IPS-15b (cell line): ENCODE results near the gene CDKN2D.
"Not testable (repeated sequence)": the region's sequence is repeated elsewhere in the genome, so short reads cannot be mapped to it uniquely, and the experiment has no call there.

ENCODE experiments used
- H3K27me3 ChIP-seq: one replicate; pipeline ENCODE4 v1.6.1; 2013; ENCODE audit warnings: low read length; ENCODE audit not compliant: control insufficient read depth, insufficient read depth
- H3K36me3 ChIP-seq: one replicate; pipeline ENCODE4 v1.6.1; 2013; ENCODE audit warnings: low read length; ENCODE audit not compliant: control insufficient read depth, insufficient read depth
- H3K4me1 ChIP-seq: one replicate; pipeline ENCODE4 v1.6.1; 2013; ENCODE audit warnings: mild to moderate bottlenecking, low read length; ENCODE audit not compliant: control insufficient read depth, insufficient read depth
- H3K4me3 ChIP-seq: one replicate; pipeline ENCODE4 v1.5.1; 2013; ENCODE audit warnings: low read depth, low read length
- H3K9ac ChIP-seq: one replicate; pipeline ENCODE4 v1.6.1; 2013; ENCODE audit warnings: low read depth, mild to moderate bottlenecking, low read length
- H3K9me3 ChIP-seq: one replicate; pipeline ENCODE4 v1.6.1; 2013; ENCODE audit warnings: mild to moderate bottlenecking, low read length; ENCODE audit not compliant: control insufficient read depth, insufficient read depth

CDKN2D gene

GRCh38 chr19:10574462-10574861, 5.7 kb upstream of the CDKN2D start:
- Histone ChIP-seq H3K27me3 (no peaks in the 10 kb centered on the region), H3K36me3 (peaks cover 13% of the 10 kb centered on the region), H3K9me3 (no peaks in the 10 kb centered on the region), H3K9ac (no peak overlapping the region), H3K4me3 (no peak overlapping the region), H3K4me1 (no peaks in the 10 kb centered on the region)

- not testable (repeated sequence) for H3K4me1 ChIP-seq, H3K9me3 ChIP-seq, H3K27me3 ChIP-seq, H3K4me3 ChIP-seq, H3K9ac ChIP-seq
- peaks cover 11% of the 10 kb centered on the region for H3K36me3 ChIP-seq
Observed at GRCh38 chr19:10573793-10574192, 5.0 kb upstream of the CDKN2D start.

GRCh38 chr19:10568062-10568825, 535 bp downstream of the CDKN2D start:
- Histone ChIP-seq H3K9me3 (no peaks in the 10 kb centered on the region), H3K4me3 (peak overlapping the region; percentile 65), H3K36me3 (no peaks in the 10 kb centered on the region), H3K27me3 (peaks cover 12% of the 10 kb centered on the region), H3K9ac (no peak overlapping the region), H3K4me1 (peaks cover 4% of the 10 kb centered on the region)

- Histone ChIP-seq H3K4me1 (peaks cover 4% of the 10 kb centered on the region), H3K4me3 (peak overlapping the region; percentile 65), H3K27me3 (peaks cover 12% of the 10 kb centered on the region), H3K9ac (no peak overlapping the region), H3K9me3 (no peaks in the 10 kb centered on the region), H3K36me3 (peaks cover under 1% of the 10 kb centered on the region)
Observed at GRCh38 chr19:10567656-10568055, 1.1 kb downstream of the CDKN2D start.

GRCh38 chr19:10566658-10567410, 1.9 kb downstream of the CDKN2D start:
- Histone ChIP-seq H3K9ac (no peak overlapping the region), H3K27me3 (peaks cover 12% of the 10 kb centered on the region), H3K9me3 (no peaks in the 10 kb centered on the region), H3K4me1 (peaks cover 4% of the 10 kb centered on the region), H3K36me3 (peaks cover 5% of the 10 kb centered on the region), H3K4me3 (no peak overlapping the region)

- Histone ChIP-seq H3K4me1 (peaks cover 4% of the 10 kb centered on the region), H3K4me3 (peak overlapping the region; percentile 78), H3K9me3 (no peaks in the 10 kb centered on the region), H3K36me3 (peaks cover 7% of the 10 kb centered on the region), H3K27me3 (peaks cover 12% of the 10 kb centered on the region), H3K9ac (no peak overlapping the region)
Observed at GRCh38 chr19:10566408-10566657, 2.4 kb downstream of the CDKN2D start.

GRCh38 chr19:10565567-10566407, 3.0 kb downstream of the CDKN2D start, which contains the start of gene KRI1:
TSS of gene KRI1 (minus strand) at chr19:10566010. CDS start at chr19:10565999, 11 bp downstream.
- Histone ChIP-seq H3K9ac (peak within 1 kb of the TSS; percentile 81), H3K9me3 (no peaks in the 10 kb centered on the region), H3K4me1 (peaks cover 4% of the 10 kb centered on the region), H3K27me3 (peaks cover 12% of the 10 kb centered on the region), H3K36me3 (peaks cover 11% of the 10 kb centered on the region), H3K4me3 (peak within 1 kb of the TSS; percentile 78)

GRCh38 chr19:10565028-10565566, 3.7 kb downstream of the CDKN2D start:
- Histone ChIP-seq H3K4me1 (peaks cover 4% of the 10 kb centered on the region), H3K4me3 (peak overlapping the region; percentile 78), H3K36me3 (peaks cover 18% of the 10 kb centered on the region)

GRCh38 chr19:10562609-10563008, 6.2 kb downstream of the CDKN2D start:
- H3K36me3 ChIP-seq, result peaks cover 36% of the 10 kb centered on the region
- H3K9ac ChIP-seq, result no peak overlapping the region
- H3K4me3 ChIP-seq, result no peak overlapping the region
- peaks cover 8% of the 10 kb centered on the region for H3K27me3 ChIP-seq
- H3K9me3 ChIP-seq, result no peaks in the 10 kb centered on the region
- H3K4me1 ChIP-seq, result peaks cover 4% of the 10 kb centered on the region

More at GRCh38 chr19:10565028-10565566, 3.7 kb downstream of the CDKN2D start:
- H3K9me3 ChIP-seq, result no peaks in the 10 kb centered on the region
- H3K9ac ChIP-seq, result peak overlapping the region; percentile 81
- peaks cover 12% of the 10 kb centered on the region for H3K27me3 ChIP-seq

GRCh38 chr19:10560154-10560553, 8.6 kb downstream of the CDKN2D start:
- H3K4me3 ChIP-seq, result no peak overlapping the region
- H3K9ac ChIP-seq, result no peak overlapping the region
- H3K27me3 ChIP-seq, result no peaks in the 10 kb centered on the region
- H3K36me3 ChIP-seq, result peaks cover 54% of the 10 kb centered on the region
- no peaks in the 10 kb centered on the region for H3K9me3 ChIP-seq
- H3K4me1 ChIP-seq, result peaks cover 2% of the 10 kb centered on the region

- no peaks in the 10 kb centered on the region for H3K4me1 ChIP-seq
- no peaks in the 10 kb centered on the region for H3K27me3 ChIP-seq
- no peaks in the 10 kb centered on the region for H3K9me3 ChIP-seq
- H3K36me3 ChIP-seq, result peaks cover 74% of the 10 kb centered on the region
- H3K9ac ChIP-seq, result no peak overlapping the region
- no peak overlapping the region for H3K4me3 ChIP-seq
Observed at GRCh38 chr19:10557603-10558197, 11.1 kb downstream of the CDKN2D start.
